H1 (cell line): Measurements from ENCODE around the gene SNAPC1. TPM values are rescaled to one million over a fixed set of nuclear protein-coding genes. Genes with fewer than 3 reads are reported as not detected.

Experiments used
- CHD7 ChIP-seq: fragments of 300-600 bp; sonication (generic); IDR thresholded peaks from 2 replicates; pipeline ENCODE4 v1.7.1; 2012; ENCODE audit warnings: low read length, moderate library complexity, mild to moderate bottlenecking, inconsistent platforms; ENCODE audit not compliant: insufficient replicate concordance
- SAP30 ChIP-seq: fragments of 300-600 bp; sonication (generic); IDR thresholded peaks from 2 replicates; pipeline ENCODE4 v1.7.1; 2012; ENCODE audit warnings: low read length, moderate library complexity, mild to moderate bottlenecking, inconsistent platforms; ENCODE audit not compliant: insufficient read depth, insufficient replicate concordance
- polyA plus RNA-seq, 7 experiments: library from polyadenylated mRNA; depleted of rRNA in 3 of 7; stranded (reverse) in 5 of 7; unstranded in 2 of 7; fragments of >200 nt in 5 of 7; fragments of 200-250 nt in 2 of 7; gene quantifications; 1 replicate in 5 of 7; 2 replicates in 1 of 7; 4 replicates in 1 of 7; pipeline versions ENCODE4 v1.2.1 to v1.2.3, GENCODE V29; 2011 to 2013; ENCODE audit warnings: missing spikeins in 2 of 7, mixed read lengths in 2 of 7
- total RNA-seq: library from RNA; stranded (reverse); fragmentation: NEBNext Ultra II Directional; extraction: Animal tissue kit (Norgen Biotek cat#: 25700); gene quantifications from 2 replicates; pipeline ENCODE4 v1.2.1, GENCODE V29; 2021

SNAPC1 gene
- total and polyA plus RNA-seq, 2 of the 8 experiments (the other 6 are each of a cell fraction or from before 2014, with no cell fraction given) = 5.8 to 11.1 TPM

- TF ChIP-seq CHD7 (no peak), SAP30 (no peak)
These were observed 41.5 kb downstream of the SNAPC1 start (continued) for GRCh38 chr14:61803755-61804154.
